ENCODE measurements around the gene GIMAP5.

Gene GIMAP5

GRCh38 chr7:150744041-150744656 lies 6.9 kb downstream of the GIMAP5 start:
- TF ChIP-seq CTCF (IDR thresholded peaks at IDR 0.05; ENCODE audit: low read depth, low read length) (no peak), EZH2phosphoT487 (IDR thresholded peaks at IDR 0.05; ENCODE audit: low read depth) (no peak)
- no peaks in the 10 kb centered on the region for H3K79me2 ChIP-seq (ENCODE audit: low read length)
- no peak overlapping the region for H3K27ac ChIP-seq (ENCODE audit: low read length)
- no peak overlapping the region for H3K4me2 ChIP-seq (ENCODE audit: low read length)
- no peak overlapping the region for H2AFZ ChIP-seq (ENCODE audit: low read depth, low read length)
- H3K4me1 ChIP-seq (ENCODE audit: low read length) = no peaks in the 10 kb centered on the region
- H3K36me3 ChIP-seq (replicated peaks; ENCODE audit: low read depth, low read length) = no peaks in the 10 kb centered on the region
- no peak overlapping the region for H3K9ac ChIP-seq (ENCODE audit: low read length)
- H4K20me1 ChIP-seq (ENCODE audit: insufficient read depth, low read length) = no peaks in the 10 kb centered on the region
- peaks cover 22% of the 10 kb centered on the region; the same call in 1 of the 2 replicates for H3K27me3 ChIP-seq (ENCODE audit: low read depth, low read length)
- no peaks in the 10 kb centered on the region for H3K9me3 ChIP-seq (ENCODE audit: insufficient read depth, low read length)
- H3K4me3 ChIP-seq (ENCODE audit: low read length) = no peak overlapping the region

DNA sequence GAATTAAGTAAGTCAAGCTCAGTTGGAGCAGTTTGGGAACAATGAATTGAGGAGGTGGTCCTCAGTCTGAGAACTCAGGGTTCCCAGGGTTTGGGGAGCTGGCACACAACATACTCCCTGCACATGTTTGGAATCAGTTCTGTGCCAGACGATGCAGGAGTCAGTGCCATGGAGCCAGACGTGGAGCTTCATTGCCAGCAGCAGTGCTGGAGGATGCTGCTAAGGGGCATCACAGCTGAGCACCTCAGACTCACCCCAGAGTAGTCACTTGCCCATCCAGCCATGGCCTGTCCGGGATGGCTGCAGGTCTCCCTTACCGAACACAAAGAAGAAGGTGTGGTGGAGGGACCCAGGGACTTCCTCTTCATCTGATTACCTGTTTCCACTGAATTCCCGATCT lies 7.9 kb downstream of the GIMAP5 start:
- peaks cover 20% of the 10 kb centered on the region; the same call in 1 of the 2 replicates for H3K27me3 ChIP-seq (ENCODE audit: low read depth, low read length)
- H3K4me3 ChIP-seq (ENCODE audit: low read length) = no peak overlapping the region
- no peak overlapping the region for H3K27ac ChIP-seq (ENCODE audit: low read length)
- H3K9ac ChIP-seq (ENCODE audit: low read length) = no peak overlapping the region
- H3K4me1 ChIP-seq (ENCODE audit: low read length) = no peaks in the 10 kb centered on the region
- no peaks in the 10 kb centered on the region for H3K36me3 ChIP-seq (replicated peaks; ENCODE audit: low read depth, low read length)
- no peaks in the 10 kb centered on the region for H3K79me2 ChIP-seq (ENCODE audit: low read length)
- TF ChIP-seq CTCF (IDR thresholded peaks at IDR 0.05; ENCODE audit: low read depth, low read length) (no peak), EZH2phosphoT487 (IDR thresholded peaks at IDR 0.05; ENCODE audit: low read depth) (no peak)
- no peak overlapping the region for H2AFZ ChIP-seq (ENCODE audit: low read depth, low read length)
- H4K20me1 ChIP-seq (ENCODE audit: insufficient read depth, low read length) = no peaks in the 10 kb centered on the region
- H3K9me3 ChIP-seq (ENCODE audit: insufficient read depth, low read length) = no peaks in the 10 kb centered on the region
- H3K4me2 ChIP-seq (ENCODE audit: low read length) = no peak overlapping the region

DNA sequence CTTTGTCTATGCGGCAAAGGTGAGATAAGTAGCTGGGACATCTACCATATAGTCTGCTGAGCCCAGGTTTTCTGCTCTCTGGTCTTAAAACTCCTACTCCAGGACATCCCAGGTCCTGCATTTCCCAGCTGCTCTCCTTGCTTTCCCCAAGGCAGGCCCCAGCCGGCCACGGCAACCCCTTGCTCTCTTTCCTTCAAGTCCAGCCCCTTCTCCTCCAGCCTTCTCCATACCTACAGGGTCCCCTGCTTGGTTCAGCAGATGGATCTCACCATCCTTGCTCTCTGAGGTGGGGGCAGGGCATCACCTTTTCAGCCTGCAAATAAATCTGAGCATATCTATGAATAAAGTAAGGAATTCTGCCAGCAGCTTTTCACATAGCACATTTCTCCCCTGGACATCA lies 8.7 kb downstream of the GIMAP5 start:
- H4K20me1 ChIP-seq (ENCODE audit: insufficient read depth, low read length) = no peaks in the 10 kb centered on the region
- no peaks in the 10 kb centered on the region for H3K79me2 ChIP-seq (ENCODE audit: low read length)
- no peak overlapping the region for H2AFZ ChIP-seq (ENCODE audit: low read depth, low read length)
- H3K9me3 ChIP-seq (ENCODE audit: insufficient read depth, low read length) = no peaks in the 10 kb centered on the region
- H3K4me3 ChIP-seq (ENCODE audit: low read length) = no peak overlapping the region
- H3K4me2 ChIP-seq (ENCODE audit: low read length) = no peak overlapping the region
- H3K36me3 ChIP-seq (replicated peaks; ENCODE audit: low read depth, low read length) = no peaks in the 10 kb centered on the region
- H3K27me3 ChIP-seq (ENCODE audit: low read depth, low read length) = peaks cover 19% of the 10 kb centered on the region; the same call in 1 of the 2 replicates
- H3K27ac ChIP-seq (ENCODE audit: low read length) = no peak overlapping the region
- TF ChIP-seq EZH2phosphoT487 (IDR thresholded peaks at IDR 0.05; ENCODE audit: low read depth) (no peak), CTCF (IDR thresholded peaks at IDR 0.05; ENCODE audit: low read depth, low read length) (no peak)
- H3K9ac ChIP-seq (ENCODE audit: low read length) = no peak overlapping the region
- H3K4me1 ChIP-seq (ENCODE audit: low read length) = no peaks in the 10 kb centered on the region

GRCh38 chr7:150746921-150747320 lies 9.7 kb downstream of the GIMAP5 start:
- Histone ChIP-seq H3K9me3 (ENCODE audit: insufficient read depth, low read length) (no peaks in the 10 kb centered on the region), H3K9ac (ENCODE audit: low read length) (no peak overlapping the region), H2AFZ (ENCODE audit: low read depth, low read length) (no peak overlapping the region), H3K79me2 (ENCODE audit: low read length) (no peaks in the 10 kb centered on the region), H3K36me3 (replicated peaks; ENCODE audit: low read depth, low read length) (no peaks in the 10 kb centered on the region), H3K4me3 (ENCODE audit: low read length) (no peak overlapping the region), H3K27me3 (ENCODE audit: low read depth, low read length) (peaks cover 11% of the 10 kb centered on the region; the same call in 1 of the 2 replicates), H3K27ac (ENCODE audit: low read length) (no peak overlapping the region), H3K4me2 (ENCODE audit: low read length) (no peak overlapping the region), H3K4me1 (ENCODE audit: low read length) (no peaks in the 10 kb centered on the region), H4K20me1 (ENCODE audit: insufficient read depth, low read length) (no peaks in the 10 kb centered on the region)
- TF ChIP-seq CTCF (IDR thresholded peaks at IDR 0.05; ENCODE audit: low read depth, low read length) = no peak
